Progenitor cell of endocrine pancreas (in vitro differentiated cells): Measurements from ENCODE around the gene GMDS. TPM values are rescaled to one million over a fixed set of nuclear protein-coding genes. Genes with fewer than 3 reads are reported as not detected.

Experiments used
- DNase-seq: peaks from one replicate; pipeline ENCODE4 v3.0.0; 2021; ENCODE audit warnings: low spot score; ENCODE audit not compliant: unreplicated experiment
- H3K27ac Mint-ChIP-seq: 2 replicates; pipeline ENCODE4 v1.8.0; 2021; ENCODE audit warnings: mild to moderate bottlenecking, moderate library complexity, mixed read lengths
- H3K27me3 Mint-ChIP-seq: 2 replicates; pipeline ENCODE4 v1.8.0; 2021; ENCODE audit warnings: mixed read lengths
- H3K36me3 Mint-ChIP-seq: 2 replicates; pipeline ENCODE4 v1.8.0; 2022; ENCODE audit warnings: mixed read lengths; ENCODE audit not compliant: insufficient read depth
- H3K4me1 Mint-ChIP-seq: 2 replicates; pipeline ENCODE4 v1.8.0; 2021; ENCODE audit warnings: low read depth, mixed read lengths
- H3K4me3 Mint-ChIP-seq: 2 replicates; pipeline ENCODE4 v1.8.0; 2021; ENCODE audit warnings: low read depth, mild to moderate bottlenecking, moderate library complexity, mixed read lengths
- H3K9me3 Mint-ChIP-seq: 2 replicates; pipeline ENCODE4 v1.8.0; 2021; ENCODE audit warnings: low read depth, mixed read lengths
- CTCF ChIP-seq: fragments of 200-600 bp; sonication (generic); IDR thresholded peaks from one replicate; pipeline ENCODE4 v1.5.0; 2021; ENCODE audit warnings: antibody characterized with exemption, mild to moderate bottlenecking; ENCODE audit not compliant: unreplicated experiment
- total RNA-seq: library from RNA; stranded (reverse); gene quantifications from 2 replicates; pipeline ENCODE4 v1.2.1, GENCODE V29; 2021

Gene GMDS
- total RNA-seq, 1 donor from 2014 or later: 17.2 TPM

- H3K27ac Mint-ChIP-seq: no peak overlapping the region
- no peak for DNase-seq
- no peaks in the 10 kb centered on the region for H3K36me3 Mint-ChIP-seq
- no peaks in the 10 kb centered on the region for H3K9me3 Mint-ChIP-seq
- H3K4me1 Mint-ChIP-seq: peaks cover 2% of the 10 kb centered on the region
- no peak for TF ChIP-seq CTCF
- H3K4me3 Mint-ChIP-seq: no peak overlapping the region
- peaks cover 68% of the 10 kb centered on the region for H3K27me3 Mint-ChIP-seq
Observed at GRCh38 chr6:1615151-1615852, 630.1 kb downstream of the GMDS start.

GRCh38 chr6:1614448-1615150, 630.8 kb downstream of the GMDS start:
- Mint-ChIP-seq H3K9me3 (no peaks in the 10 kb centered on the region), H3K4me3 (no peak overlapping the region), H3K27ac (no peak overlapping the region), H3K27me3 (peaks cover 68% of the 10 kb centered on the region), H3K4me1 (peaks cover 2% of the 10 kb centered on the region), H3K36me3 (no peaks in the 10 kb centered on the region)
- DNase-seq: no peak
- TF ChIP-seq CTCF: no peak

- Mint-ChIP-seq H3K27ac (no peak overlapping the region), H3K27me3 (peaks cover 66% of the 10 kb centered on the region), H3K4me3 (no peak overlapping the region), H3K9me3 (no peaks in the 10 kb centered on the region), H3K4me1 (peaks cover 2% of the 10 kb centered on the region), H3K36me3 (no peaks in the 10 kb centered on the region)
- no peak for DNase-seq
- TF ChIP-seq CTCF: no peak
Observed at GRCh38 chr6:1613688-1614447, 631.5 kb downstream of the GMDS start.

GRCh38 chr6:1613346-1613687, 632.1 kb downstream of the GMDS start:
- TF ChIP-seq CTCF: no peak
- Mint-ChIP-seq H3K4me1 (peaks cover 5% of the 10 kb centered on the region), H3K27me3 (peaks cover 66% of the 10 kb centered on the region), H3K9me3 (no peaks in the 10 kb centered on the region), H3K27ac (no peak overlapping the region), H3K4me3 (no peak overlapping the region), H3K36me3 (no peaks in the 10 kb centered on the region)
- DNase-seq: no peak

GRCh38 chr6:1612974-1613306, 632.5 kb downstream of the GMDS start:
- Mint-ChIP-seq H3K4me3 (no peak overlapping the region), H3K36me3 (no peaks in the 10 kb centered on the region), H3K27ac (no peak overlapping the region), H3K9me3 (no peaks in the 10 kb centered on the region), H3K27me3 (peaks cover 66% of the 10 kb centered on the region), H3K4me1 (peaks cover 5% of the 10 kb centered on the region)
- DNase-seq: no peak
- TF ChIP-seq CTCF: no peak
